ENCODE measurements around the gene ARMC6.

The ARMC6 gene

DNA sequence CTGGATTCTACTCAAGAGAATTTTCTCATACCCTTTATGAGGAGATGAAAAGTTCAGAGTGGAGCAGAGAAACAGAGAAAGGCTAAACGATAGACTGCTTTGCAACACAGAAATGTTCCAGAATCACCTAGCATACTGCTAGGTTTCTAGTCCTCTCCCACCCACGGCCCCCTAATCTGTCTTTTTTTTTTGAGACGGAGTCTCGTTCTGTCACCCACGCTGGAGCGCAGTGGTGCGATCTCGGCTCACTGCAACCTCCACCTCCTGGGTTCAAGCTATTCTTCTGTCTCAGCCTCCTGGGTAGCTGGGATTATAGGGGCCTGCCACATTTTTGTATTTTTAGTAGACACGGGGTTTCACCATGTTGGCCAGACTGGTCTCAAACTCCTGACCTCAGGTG is 4.9 kb upstream of the ARMC6 start:
- H3K4me3 ChIP-seq (ENCODE audit: low read depth, low read length), result no peak overlapping the region
- TF ChIP-seq, protein P1, sequence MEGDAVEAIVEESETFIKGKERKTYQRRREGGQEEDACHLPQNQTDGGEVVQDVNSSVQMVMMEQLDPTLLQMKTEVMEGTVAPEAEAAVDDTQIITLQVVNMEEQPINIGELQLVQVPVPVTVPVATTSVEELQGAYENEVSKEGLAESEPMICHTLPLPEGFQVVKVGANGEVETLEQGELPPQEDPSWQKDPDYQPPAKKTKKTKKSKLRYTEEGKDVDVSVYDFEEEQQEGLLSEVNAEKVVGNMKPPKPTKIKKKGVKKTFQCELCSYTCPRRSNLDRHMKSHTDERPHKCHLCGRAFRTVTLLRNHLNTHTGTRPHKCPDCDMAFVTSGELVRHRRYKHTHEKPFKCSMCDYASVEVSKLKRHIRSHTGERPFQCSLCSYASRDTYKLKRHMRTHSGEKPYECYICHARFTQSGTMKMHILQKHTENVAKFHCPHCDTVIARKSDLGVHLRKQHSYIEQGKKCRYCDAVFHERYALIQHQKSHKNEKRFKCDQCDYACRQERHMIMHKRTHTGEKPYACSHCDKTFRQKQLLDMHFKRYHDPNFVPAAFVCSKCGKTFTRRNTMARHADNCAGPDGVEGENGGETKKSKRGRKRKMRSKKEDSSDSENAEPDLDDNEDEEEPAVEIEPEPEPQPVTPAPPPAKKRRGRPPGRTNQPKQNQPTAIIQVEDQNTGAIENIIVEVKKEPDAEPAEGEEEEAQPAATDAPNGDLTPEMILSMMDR (IDR thresholded peaks at IDR 0.05; ENCODE audit: control insufficient read depth, extremely low read depth, insufficient read depth), result no peak
- no peak for DNase-seq (ENCODE audit: low read depth)

DNA sequence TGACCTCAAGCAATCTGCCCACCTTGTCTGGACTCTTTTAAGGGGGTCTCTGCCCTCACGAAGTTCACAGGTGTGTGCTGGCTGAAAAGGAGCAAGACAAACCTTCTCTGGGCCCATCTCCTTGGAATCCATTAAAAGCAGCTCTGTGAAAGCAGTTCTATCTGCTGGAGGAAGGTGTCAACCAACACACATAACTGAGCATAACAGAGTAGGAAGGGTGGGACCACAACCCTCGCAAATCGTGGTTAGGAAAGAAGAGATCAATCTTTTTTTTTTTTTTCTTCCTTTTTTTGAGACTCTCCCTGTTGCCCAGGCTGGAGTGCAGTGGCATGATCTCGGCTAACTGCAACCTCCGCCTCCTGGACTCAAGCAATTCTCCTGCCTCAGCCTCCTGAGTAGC is 1.5 kb upstream of the ARMC6 start:
- no peak for DNase-seq (ENCODE audit: low read depth)
- H3K4me3 ChIP-seq (ENCODE audit: low read depth, low read length), result peak overlapping the region; percentile 96
- TF ChIP-seq, protein P1 (IDR thresholded peaks at IDR 0.05; ENCODE audit: control insufficient read depth, extremely low read depth, insufficient read depth), result no peak

DNA sequence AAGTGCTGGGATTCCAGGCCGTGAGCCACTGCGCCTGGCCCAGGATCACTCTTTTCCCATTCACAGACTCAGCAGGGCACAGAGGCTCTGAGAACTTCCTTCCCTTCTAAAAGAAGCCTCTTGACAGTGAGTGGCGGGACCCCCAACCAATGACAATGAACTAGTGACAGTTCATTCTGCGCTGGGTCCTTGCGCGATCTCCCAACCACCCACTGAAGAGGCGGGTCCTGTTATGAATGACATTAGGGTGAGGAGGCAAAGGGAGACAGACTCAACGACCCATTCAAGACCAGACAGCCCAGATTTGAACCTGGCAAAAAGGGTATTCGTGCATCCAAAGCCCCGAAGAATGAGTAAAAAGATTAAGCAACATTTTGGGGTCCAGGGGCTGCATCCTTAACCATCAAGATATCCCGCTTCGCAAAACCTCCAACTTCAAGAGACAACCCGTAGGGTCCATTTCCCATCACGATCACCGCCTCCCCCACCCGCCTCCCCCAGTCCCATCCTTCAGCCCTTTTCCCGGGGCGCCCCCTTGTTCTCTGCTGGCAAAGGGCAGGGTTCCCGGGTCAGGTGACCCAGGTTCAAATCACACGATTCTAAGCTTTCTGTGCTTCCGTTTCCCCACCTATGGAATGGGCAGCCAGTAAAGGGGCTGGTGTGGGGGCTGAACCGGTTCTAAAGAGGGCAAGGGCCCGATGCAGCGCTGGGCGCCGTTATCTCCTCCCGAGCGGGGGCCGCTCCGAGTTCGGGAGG is 805 bp upstream of the ARMC6 start:
- peak overlapping the region; percentile 96 for H3K4me3 ChIP-seq (ENCODE audit: low read depth, low read length)
- TF ChIP-seq, protein P1 (IDR thresholded peaks at IDR 0.05; ENCODE audit: control insufficient read depth, extremely low read depth, insufficient read depth), result no peak
- peak; percentile 75 for DNase-seq (ENCODE audit: low read depth)

DNA sequence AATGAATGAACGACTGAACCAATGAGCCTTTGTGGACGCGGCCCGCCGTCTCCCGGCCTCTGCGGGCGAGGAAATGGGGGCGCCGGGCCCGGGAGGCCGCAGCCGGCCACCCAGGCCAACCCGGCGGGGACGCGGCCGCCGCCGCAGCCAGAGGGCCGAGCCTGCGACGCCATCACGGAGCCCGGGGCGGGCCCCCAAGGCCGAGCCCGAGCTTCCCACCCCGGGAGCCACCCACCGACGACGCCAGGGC is 302 bp upstream of the ARMC6 start:
- TF ChIP-seq, protein P1 (IDR thresholded peaks at IDR 0.05; ENCODE audit: control insufficient read depth, extremely low read depth, insufficient read depth), result no peak
- peak overlapping the region; percentile 96 for H3K4me3 ChIP-seq (ENCODE audit: low read depth, low read length)
- DNase-seq (ENCODE audit: low read depth), result no peak

DNA sequence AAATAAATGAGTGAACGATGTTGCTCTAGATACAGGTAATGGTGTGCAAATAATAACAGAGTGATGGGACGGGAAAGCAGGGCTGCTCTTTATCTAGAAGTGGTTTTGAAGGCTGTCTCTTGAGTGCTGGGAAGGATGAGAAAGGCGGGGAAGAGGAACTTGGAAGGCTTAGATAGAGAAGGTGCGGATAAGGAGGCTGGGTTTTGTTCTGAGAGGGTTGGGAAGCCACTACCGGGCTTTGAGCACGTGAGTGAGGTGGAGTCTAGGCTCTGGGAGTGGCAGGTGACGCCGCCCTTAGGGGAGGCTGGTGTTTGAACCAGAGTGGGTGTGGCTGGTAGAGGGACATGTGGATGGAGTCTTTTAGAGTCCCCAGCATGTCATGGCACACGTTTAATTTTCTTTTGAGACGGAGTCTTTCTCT is 811 bp downstream of the ARMC6 start:
- DNase-seq (ENCODE audit: low read depth), result peak; percentile 69
- TF ChIP-seq, protein P1 (IDR thresholded peaks at IDR 0.05; ENCODE audit: control insufficient read depth, extremely low read depth, insufficient read depth), result no peak
- peak overlapping the region; percentile 96 for H3K4me3 ChIP-seq (ENCODE audit: low read depth, low read length)

DNA sequence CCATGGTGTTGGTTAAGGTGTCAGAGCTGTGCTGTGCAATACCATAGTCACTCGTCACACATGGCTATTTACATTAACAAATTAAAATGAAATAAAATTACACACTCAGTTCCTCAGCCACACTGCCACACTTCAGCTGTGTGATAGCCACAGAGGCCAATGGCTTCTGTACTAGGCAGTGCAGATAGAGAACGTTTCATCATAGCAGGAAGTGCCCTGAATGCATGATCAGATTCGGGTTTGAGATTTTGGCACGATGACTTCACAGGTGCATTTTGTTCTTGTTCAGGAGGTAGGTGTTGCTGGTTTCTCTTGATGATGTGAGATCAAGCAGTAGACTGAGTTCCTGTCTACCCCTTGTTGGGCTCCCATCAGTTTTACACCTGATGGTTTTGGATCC is 6.5 kb downstream of the ARMC6 start:
- no peak for DNase-seq (ENCODE audit: low read depth)
- no peak overlapping the region for H3K4me3 ChIP-seq (ENCODE audit: low read depth, low read length)
- TF ChIP-seq, protein P1 (IDR thresholded peaks at IDR 0.05; ENCODE audit: control insufficient read depth, extremely low read depth, insufficient read depth), result no peak

DNA sequence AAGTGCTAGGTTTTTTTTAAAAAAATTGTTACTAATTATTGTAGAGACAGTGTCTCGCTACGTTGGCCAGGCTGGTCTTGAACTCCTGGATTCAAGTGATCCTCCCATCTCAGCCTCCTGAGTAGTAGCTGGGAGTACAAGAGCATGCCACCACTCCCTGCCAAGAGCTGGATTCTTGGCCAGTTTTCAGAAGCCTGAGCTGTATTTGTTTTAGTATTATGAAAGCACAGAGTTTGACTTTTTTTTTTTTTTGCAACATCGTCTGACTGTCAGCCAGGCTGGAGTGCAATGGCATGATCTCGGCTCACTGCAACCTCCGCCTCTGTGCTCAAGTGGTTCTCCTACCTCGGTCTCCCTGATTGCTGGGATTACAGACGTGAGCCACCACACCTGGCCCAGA is 7.0 kb downstream of the ARMC6 start:
- peak; percentile 96 for DNase-seq (ENCODE audit: low read depth)
- TF ChIP-seq, protein P1 (IDR thresholded peaks at IDR 0.05; ENCODE audit: control insufficient read depth, extremely low read depth, insufficient read depth), result no peak
- no peak overlapping the region for H3K4me3 ChIP-seq (ENCODE audit: low read depth, low read length)
